ENCODE measurements around the gene MECR.
"Not testable (repeated sequence)": the region's sequence is repeated elsewhere in the genome, so short reads cannot be mapped to it uniquely, and the experiment has no call there.

The MECR gene

GRCh38 chr1:29227511-29227910 lies 3.2 kb downstream of the MECR start:
- DNase-seq (ENCODE audit: low read depth): no peak
- TF ChIP-seq, protein P1, sequence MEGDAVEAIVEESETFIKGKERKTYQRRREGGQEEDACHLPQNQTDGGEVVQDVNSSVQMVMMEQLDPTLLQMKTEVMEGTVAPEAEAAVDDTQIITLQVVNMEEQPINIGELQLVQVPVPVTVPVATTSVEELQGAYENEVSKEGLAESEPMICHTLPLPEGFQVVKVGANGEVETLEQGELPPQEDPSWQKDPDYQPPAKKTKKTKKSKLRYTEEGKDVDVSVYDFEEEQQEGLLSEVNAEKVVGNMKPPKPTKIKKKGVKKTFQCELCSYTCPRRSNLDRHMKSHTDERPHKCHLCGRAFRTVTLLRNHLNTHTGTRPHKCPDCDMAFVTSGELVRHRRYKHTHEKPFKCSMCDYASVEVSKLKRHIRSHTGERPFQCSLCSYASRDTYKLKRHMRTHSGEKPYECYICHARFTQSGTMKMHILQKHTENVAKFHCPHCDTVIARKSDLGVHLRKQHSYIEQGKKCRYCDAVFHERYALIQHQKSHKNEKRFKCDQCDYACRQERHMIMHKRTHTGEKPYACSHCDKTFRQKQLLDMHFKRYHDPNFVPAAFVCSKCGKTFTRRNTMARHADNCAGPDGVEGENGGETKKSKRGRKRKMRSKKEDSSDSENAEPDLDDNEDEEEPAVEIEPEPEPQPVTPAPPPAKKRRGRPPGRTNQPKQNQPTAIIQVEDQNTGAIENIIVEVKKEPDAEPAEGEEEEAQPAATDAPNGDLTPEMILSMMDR (conservative IDR thresholded peaks at IDR 0.05; ENCODE audit: low read depth, low read length): no peak
- no peak overlapping the region for H3K4me3 ChIP-seq (ENCODE audit: low read length)

DNA sequence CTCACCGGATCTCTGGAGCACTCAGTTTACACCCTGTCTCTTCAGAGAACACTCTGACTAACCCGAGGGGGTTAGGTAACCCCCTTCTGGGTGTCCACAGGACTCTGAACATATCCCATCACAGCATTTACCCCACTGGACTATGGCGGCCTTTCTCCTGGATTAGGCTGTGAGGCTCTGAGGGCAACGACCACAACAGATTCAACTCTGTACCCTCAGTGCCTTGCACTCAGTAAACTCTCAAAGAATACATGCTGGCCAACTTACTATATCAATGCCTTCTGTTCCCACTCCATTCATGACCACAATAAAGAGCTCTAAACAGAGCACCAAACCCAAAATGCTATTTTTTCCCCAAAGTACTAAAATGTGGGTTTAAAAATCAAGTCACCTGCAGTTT lies 5.4 kb downstream of the MECR start:
- no peak overlapping the region for H3K4me3 ChIP-seq (ENCODE audit: low read length)
- DNase-seq (ENCODE audit: low read depth): no peak
- TF ChIP-seq, protein P1 (conservative IDR thresholded peaks at IDR 0.05; ENCODE audit: low read depth, low read length): no peak

GRCh38 chr1:29224356-29224837 lies 6.3 kb downstream of the MECR start:
- no peak overlapping the region for H3K4me3 ChIP-seq (ENCODE audit: low read length)
- DNase-seq (ENCODE audit: low read depth): no peak
- TF ChIP-seq, protein P1 (conservative IDR thresholded peaks at IDR 0.05; ENCODE audit: low read depth, low read length): no peak

- no peak for DNase-seq (ENCODE audit: low read depth)
- H3K4me3 ChIP-seq (ENCODE audit: low read length): no peak overlapping the region
- TF ChIP-seq, protein P1 (conservative IDR thresholded peaks at IDR 0.05; ENCODE audit: low read depth, low read length): no peak
These were observed 7.2 kb downstream of the MECR start for GRCh38 chr1:29223521-29223920.

GRCh38 chr1:29222686-29223085 lies 8.0 kb downstream of the MECR start:
- TF ChIP-seq, protein P1 (conservative IDR thresholded peaks at IDR 0.05; ENCODE audit: low read depth, low read length): no peak
- H3K4me3 ChIP-seq (ENCODE audit: low read length): no peak overlapping the region
- DNase-seq (ENCODE audit: low read depth): no peak

GRCh38 chr1:29222260-29222659 lies 8.5 kb downstream of the MECR start:
- DNase-seq (ENCODE audit: low read depth); H3K4me3 ChIP-seq (ENCODE audit: low read length): not testable (repeated sequence)

DNA sequence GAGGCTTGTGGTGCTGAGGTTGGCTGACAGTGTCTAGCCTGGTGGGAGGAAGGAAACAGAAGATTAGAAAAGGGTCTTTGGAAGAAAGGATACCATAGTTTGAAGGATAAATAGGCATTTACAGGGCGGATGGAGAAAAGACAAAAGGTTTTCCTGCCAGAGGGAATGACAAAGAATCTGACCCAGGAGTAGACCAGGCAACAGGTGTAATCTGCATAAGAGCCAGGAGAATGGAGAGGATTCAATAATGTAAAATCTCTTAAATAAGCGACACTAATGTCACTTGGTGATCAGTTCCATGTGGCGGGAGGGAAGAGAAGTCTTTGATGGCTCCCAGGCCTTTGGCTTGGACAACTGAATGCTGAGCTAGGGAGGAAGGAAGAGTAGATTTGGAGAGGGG lies 9.4 kb downstream of the MECR start:
- no peak overlapping the region for H3K4me3 ChIP-seq (ENCODE audit: low read length)
- TF ChIP-seq, protein P1 (conservative IDR thresholded peaks at IDR 0.05; ENCODE audit: low read depth, low read length): no peak

GRCh38 chr1:29218223-29218622 lies 12.5 kb downstream of the MECR start:
- no peak overlapping the region for H3K4me3 ChIP-seq (ENCODE audit: low read length)
- DNase-seq (ENCODE audit: low read depth): no peak
- TF ChIP-seq, protein P1 (conservative IDR thresholded peaks at IDR 0.05; ENCODE audit: low read depth, low read length): no peak

More for the DNA sequence above, 9.4 kb downstream of the MECR start:
- no peak for DNase-seq (ENCODE audit: low read depth)

All from retinal pigment epithelial cell (primary cell).